Activated CD8-positive, alpha-beta T cell treated with anti-CD3 and anti-CD28 coated beads for 36 hours (primary cell): ENCODE data around the gene CCDC92. TPM values are rescaled to one million over a fixed set of nuclear protein-coding genes. Genes with fewer than 3 reads are reported as not detected.

Source experiments
- ATAC-seq: fragments of 200-7000 bp; cut with Tn5 transposase; one replicate; pipeline ENCODE4 v1.10.0; 2021; ENCODE audit warnings: mild to moderate bottlenecking, moderate library complexity
- CTCF ChIA-PET: fragments of 350-600 bp; sonication (Branson Sonifier 250); formaldehyde crosslinking; loops from one replicate; lab custom pipeline; 2021; ENCODE audit warnings: antibody characterized with exemption; lab: Charles Lee
- POLR2A ChIA-PET: fragments of 350-600 bp; sonication (Branson Sonifier 250); formaldehyde crosslinking; loops from one replicate; lab custom pipeline; 2021; ENCODE audit warnings: antibody characterized with exemption; lab: Charles Lee
- DNase-seq: peaks from one replicate; pipeline ENCODE4 v3.0.0-alpha.2; 2020
- H3K27ac Mint-ChIP-seq: one replicate; pipeline ENCODE4 v1.8.0; 2021; ENCODE audit warnings: mild to moderate bottlenecking, mixed read lengths
- H3K27me3 Mint-ChIP-seq: one replicate; pipeline ENCODE4 v1.8.0; 2021; ENCODE audit warnings: mixed read lengths
- H3K36me3 Mint-ChIP-seq: one replicate; pipeline ENCODE4 v1.8.0; 2021; ENCODE audit warnings: low read depth, mixed read lengths
- H3K4me1 Mint-ChIP-seq: one replicate; pipeline ENCODE4 v1.8.0; 2021; ENCODE audit warnings: low read depth, mixed read lengths
- H3K4me3 Mint-ChIP-seq: one replicate; pipeline ENCODE4 v1.8.0; 2021; ENCODE audit warnings: mild to moderate bottlenecking, moderate library complexity, mixed read lengths
- H3K9me3 Mint-ChIP-seq: one replicate; pipeline ENCODE4 v1.8.0; 2021; ENCODE audit warnings: mixed read lengths
- CTCF ChIP-seq: fragments of 200-600 bp; IDR thresholded peaks from one replicate; pipeline ENCODE4 v1.8.0; 2022; ENCODE audit warnings: antibody characterized with exemption, mild to moderate bottlenecking
- intact Hi-C: fragments of 100-400 bp; cut with micrococcal nuclease; formaldehyde crosslinking; loops from one replicate; pipeline ENCODE4 v1.10.0; 2022
- total RNA-seq, 2 experiments: library from RNA; stranded (reverse); gene quantifications; one replicate each; pipeline ENCODE4 v1.2.3, GENCODE V29; 2021

Gene CCDC92
- total RNA-seq, 2 experiments from 2014 or later, result 4.0 to 6.2 TPM

- Mint-ChIP-seq H3K36me3 (no peaks in the 10 kb centered on the region), H3K27me3 (no peaks in the 10 kb centered on the region), H3K4me3 (no peak overlapping the region), H3K9me3 (no peaks in the 10 kb centered on the region), H3K4me1 (peaks cover 8% of the 10 kb centered on the region), H3K27ac (no peak overlapping the region)
- ChIA-PET POLR2A (no interaction called here), CTCF (interaction anchor here (1.1 kb wide), 1 partner anchor 9 kb away, joined by 3 read pairs; no protein-coding TSS in a partner anchor)
- ATAC-seq (no peak), DNase-seq (no peak)
- intact Hi-C loops, result no loop called here
- no peak for TF ChIP-seq CTCF
These were observed 75.4 kb downstream of the CCDC92 start for GRCh38 chr12:123897221-123897620.

DNA sequence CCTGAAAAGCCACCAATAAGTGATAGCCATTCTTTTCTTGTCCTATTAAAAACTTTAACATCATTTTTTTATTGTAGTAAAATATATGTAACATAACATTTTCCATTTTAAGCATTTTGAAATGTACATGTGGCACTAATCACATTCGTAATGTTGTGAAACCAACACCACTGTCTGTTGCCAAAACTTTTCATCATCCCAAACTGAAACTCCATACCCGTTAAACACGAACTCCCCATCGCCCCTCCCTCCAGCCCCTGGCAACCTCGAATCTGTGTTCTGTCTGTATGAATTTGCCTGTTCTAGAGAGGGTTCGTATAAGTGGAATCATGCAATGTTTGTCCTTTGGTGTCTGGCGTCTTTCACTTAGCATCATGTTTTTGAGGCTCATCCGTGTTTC lies 75.9 kb downstream of the CCDC92 start:
- no peak for TF ChIP-seq CTCF
- no peak overlapping the region for H3K27ac Mint-ChIP-seq
- ATAC-seq, result no peak
- no peak for DNase-seq
- H3K4me1 Mint-ChIP-seq, result peaks cover 8% of the 10 kb centered on the region
- no peak overlapping the region for H3K4me3 Mint-ChIP-seq
- CTCF ChIA-PET, result interaction anchor here (1.1 to 1.5 kb wide), 2 partner anchors 8 to 9 kb away, joined by 3 to 4 read pairs; no protein-coding TSS in a partner anchor
- intact Hi-C loops, result no loop called here
- POLR2A ChIA-PET, result no interaction called here
- H3K36me3 Mint-ChIP-seq, result no peaks in the 10 kb centered on the region
- no peaks in the 10 kb centered on the region for H3K9me3 Mint-ChIP-seq
- H3K27me3 Mint-ChIP-seq, result no peaks in the 10 kb centered on the region

DNA sequence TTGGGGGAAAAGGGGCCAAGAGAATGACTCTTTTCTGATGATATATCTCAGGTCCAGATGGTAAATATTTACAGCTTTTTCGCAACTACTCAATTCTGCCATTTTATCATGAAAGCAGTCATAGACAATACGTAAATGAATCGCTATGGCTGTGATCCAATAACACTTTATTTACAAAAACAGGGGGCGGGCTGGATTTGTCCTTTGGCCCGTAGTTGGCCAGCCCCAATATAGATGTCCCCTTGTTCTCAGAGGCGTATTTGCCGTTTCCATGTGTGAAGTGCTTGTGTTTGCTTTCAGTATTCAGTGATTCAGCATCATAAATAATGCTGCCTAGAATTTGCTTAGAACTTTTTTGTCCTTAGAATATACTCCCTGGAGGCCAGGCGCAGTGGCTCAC lies 77.2 kb downstream of the CCDC92 start:
- intact Hi-C loops, result no loop called here
- no peak for DNase-seq
- Mint-ChIP-seq H3K9me3 (no peaks in the 10 kb centered on the region), H3K4me3 (no peak overlapping the region), H3K4me1 (no peaks in the 10 kb centered on the region), H3K27me3 (no peaks in the 10 kb centered on the region), H3K36me3 (no peaks in the 10 kb centered on the region), H3K27ac (no peak overlapping the region)
- no peak for TF ChIP-seq CTCF
- ChIA-PET POLR2A (no interaction called here), CTCF (interaction anchor here (1.5 kb wide), 1 partner anchor 10 kb away, joined by 4 read pairs; no protein-coding TSS in a partner anchor)
- ATAC-seq, result no peak

DNA sequence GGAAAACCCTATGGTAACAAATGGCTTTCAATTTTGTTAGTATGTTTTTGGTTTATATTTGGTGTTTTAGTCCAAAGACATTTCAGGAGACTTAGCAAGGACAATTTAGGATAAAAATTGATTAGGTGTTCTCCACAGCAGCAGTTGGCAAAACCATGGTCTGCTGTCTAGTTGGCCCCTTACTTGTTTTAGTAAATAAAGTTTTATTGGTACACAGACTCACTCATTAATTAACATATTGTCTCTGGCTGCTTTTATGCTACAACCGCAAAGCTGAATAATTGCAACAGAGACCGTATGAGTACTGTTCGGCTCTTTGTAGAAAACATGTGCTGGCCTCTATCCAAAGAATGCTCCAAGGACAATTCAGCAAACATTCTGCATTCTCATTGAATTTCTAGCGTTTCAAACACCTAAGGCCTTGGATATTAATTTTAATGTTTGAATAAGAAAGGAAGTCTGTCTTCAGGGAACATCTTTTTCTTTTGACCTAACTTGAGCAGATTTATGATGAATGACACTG lies 77.7 kb downstream of the CCDC92 start:
- CTCF ChIA-PET, result interaction anchor here (1.0 kb wide), 1 partner anchor 11 kb away, joined by 3 read pairs; no protein-coding TSS in a partner anchor
- Mint-ChIP-seq H3K27ac (no peak overlapping the region), H3K9me3 (no peaks in the 10 kb centered on the region), H3K4me3 (no peak overlapping the region), H3K27me3 (no peaks in the 10 kb centered on the region), H3K4me1 (no peaks in the 10 kb centered on the region), H3K36me3 (no peaks in the 10 kb centered on the region)
- intact Hi-C loops, result no loop called here
- POLR2A ChIA-PET, result no interaction called here
- no peak for TF ChIP-seq CTCF
- ATAC-seq (no peak), DNase-seq (no peak)

GRCh38 chr12:123893276-123893675 lies 79.4 kb downstream of the CCDC92 start:
- CTCF ChIA-PET, result no interaction called here
- no peaks in the 10 kb centered on the region for H3K9me3 Mint-ChIP-seq
- H3K27me3 Mint-ChIP-seq, result no peaks in the 10 kb centered on the region
- POLR2A ChIA-PET, result no interaction called here
- no peak overlapping the region for H3K4me3 Mint-ChIP-seq
- no peaks in the 10 kb centered on the region for H3K36me3 Mint-ChIP-seq
- H3K4me1 Mint-ChIP-seq, result no peaks in the 10 kb centered on the region
- intact Hi-C loops, result no loop called here
- TF ChIP-seq CTCF, result no peak
- no peak for DNase-seq
- no peak overlapping the region for H3K27ac Mint-ChIP-seq
- no peak for ATAC-seq
